ENCODE results near the gene TPCN2.

The TPCN2 gene

GRCh38 chr11:69150175-69150574, 101.4 kb downstream of the TPCN2 start:
- FAIRE-seq, result no peak
- DNase-seq (ENCODE audit: insufficient read length, low spot score), result no peak
- no peak for TF ChIP-seq CTCF (IDR thresholded peaks at IDR 0.05; ENCODE audit: insufficient read depth, missing control alignments)

- DNase-seq (ENCODE audit: insufficient read length, low spot score), result no peak
These were observed 103.1 kb downstream of the TPCN2 start for GRCh38 chr11:69151836-69152235.

GRCh38 chr11:69152733-69153421, 104.1 kb downstream of the TPCN2 start:
- DNase-seq (ENCODE audit: insufficient read length, low spot score) (no peak), FAIRE-seq (no peak)
- no peak for TF ChIP-seq CTCF (IDR thresholded peaks at IDR 0.05; ENCODE audit: insufficient read depth, missing control alignments)

More at GRCh38 chr11:69151836-69152235, 103.1 kb downstream of the TPCN2 start:
- TF ChIP-seq CTCF (IDR thresholded peaks at IDR 0.05; ENCODE audit: insufficient read depth, missing control alignments), result no peak
- FAIRE-seq, result no peak

GRCh38 chr11:69153661-69154060, 104.9 kb downstream of the TPCN2 start:
- DNase-seq (ENCODE audit: insufficient read length, low spot score) (peak; percentile 53), FAIRE-seq (no peak)
- TF ChIP-seq CTCF (IDR thresholded peaks at IDR 0.05; ENCODE audit: insufficient read depth, missing control alignments), result no peak

GRCh38 chr11:69154211-69154913, 105.6 kb downstream of the TPCN2 start:
- no peak for FAIRE-seq
- DNase-seq (ENCODE audit: insufficient read length, low spot score), result no peak
- no peak for TF ChIP-seq CTCF (IDR thresholded peaks at IDR 0.05; ENCODE audit: insufficient read depth, missing control alignments)

GRCh38 chr11:69154938-69155301, 106.2 kb downstream of the TPCN2 start:
- no peak for TF ChIP-seq CTCF (IDR thresholded peaks at IDR 0.05; ENCODE audit: insufficient read depth, missing control alignments)
- FAIRE-seq (no peak), DNase-seq (ENCODE audit: insufficient read length, low spot score) (no peak)
